ENCODE results near the gene GRK2. TPM values are rescaled to one million over a fixed set of nuclear protein-coding genes. Genes with fewer than 3 reads are reported as not detected.

GRK2 gene
- total RNA-seq, 1 donor from 2014 or later = 53.8 TPM

DNA sequence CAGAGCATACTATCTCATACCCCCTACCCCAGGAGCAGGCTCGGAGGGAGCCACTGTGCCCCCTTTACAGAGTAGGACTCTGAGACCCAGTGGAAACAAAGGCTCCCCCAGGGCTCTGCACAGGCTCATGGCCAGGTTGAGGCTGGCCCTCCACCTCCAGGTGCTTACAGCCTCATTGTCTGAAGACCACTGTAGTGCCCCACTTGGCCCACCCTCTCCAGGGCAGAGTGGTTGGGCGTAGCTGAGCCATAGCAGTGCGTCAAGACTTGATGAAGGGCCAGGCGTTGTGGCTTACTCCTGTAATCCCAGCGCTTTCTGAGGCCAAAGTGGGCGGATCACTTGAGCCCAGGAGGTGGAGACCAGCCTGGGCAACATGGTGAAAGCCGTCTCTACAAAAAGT lies 24.5 kb downstream of the GRK2 start:
- Histone ChIP-seq H3K27ac (replicated peaks) (peak overlapping the region; percentile 95), H3K36me3 (peaks cover 54% of the 10 kb centered on the region), H3K4me1 (peaks cover 50% of the 10 kb centered on the region), H3K27me3 (ENCODE audit: low read depth) (no peaks in the 10 kb centered on the region), H3K4me3 (peak overlapping the region; percentile 90), H3K9me3 (replicated peaks) (peaks cover 6% of the 10 kb centered on the region)
- peak; percentile 36 for DNase-seq
- intact Hi-C loops (cut with micrococcal nuclease) = no loop called here
- TF ChIP-seq, protein P1, sequence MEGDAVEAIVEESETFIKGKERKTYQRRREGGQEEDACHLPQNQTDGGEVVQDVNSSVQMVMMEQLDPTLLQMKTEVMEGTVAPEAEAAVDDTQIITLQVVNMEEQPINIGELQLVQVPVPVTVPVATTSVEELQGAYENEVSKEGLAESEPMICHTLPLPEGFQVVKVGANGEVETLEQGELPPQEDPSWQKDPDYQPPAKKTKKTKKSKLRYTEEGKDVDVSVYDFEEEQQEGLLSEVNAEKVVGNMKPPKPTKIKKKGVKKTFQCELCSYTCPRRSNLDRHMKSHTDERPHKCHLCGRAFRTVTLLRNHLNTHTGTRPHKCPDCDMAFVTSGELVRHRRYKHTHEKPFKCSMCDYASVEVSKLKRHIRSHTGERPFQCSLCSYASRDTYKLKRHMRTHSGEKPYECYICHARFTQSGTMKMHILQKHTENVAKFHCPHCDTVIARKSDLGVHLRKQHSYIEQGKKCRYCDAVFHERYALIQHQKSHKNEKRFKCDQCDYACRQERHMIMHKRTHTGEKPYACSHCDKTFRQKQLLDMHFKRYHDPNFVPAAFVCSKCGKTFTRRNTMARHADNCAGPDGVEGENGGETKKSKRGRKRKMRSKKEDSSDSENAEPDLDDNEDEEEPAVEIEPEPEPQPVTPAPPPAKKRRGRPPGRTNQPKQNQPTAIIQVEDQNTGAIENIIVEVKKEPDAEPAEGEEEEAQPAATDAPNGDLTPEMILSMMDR (IDR thresholded peaks at IDR 0.05; ENCODE audit: borderline replicate concordance) = no peak

DNA sequence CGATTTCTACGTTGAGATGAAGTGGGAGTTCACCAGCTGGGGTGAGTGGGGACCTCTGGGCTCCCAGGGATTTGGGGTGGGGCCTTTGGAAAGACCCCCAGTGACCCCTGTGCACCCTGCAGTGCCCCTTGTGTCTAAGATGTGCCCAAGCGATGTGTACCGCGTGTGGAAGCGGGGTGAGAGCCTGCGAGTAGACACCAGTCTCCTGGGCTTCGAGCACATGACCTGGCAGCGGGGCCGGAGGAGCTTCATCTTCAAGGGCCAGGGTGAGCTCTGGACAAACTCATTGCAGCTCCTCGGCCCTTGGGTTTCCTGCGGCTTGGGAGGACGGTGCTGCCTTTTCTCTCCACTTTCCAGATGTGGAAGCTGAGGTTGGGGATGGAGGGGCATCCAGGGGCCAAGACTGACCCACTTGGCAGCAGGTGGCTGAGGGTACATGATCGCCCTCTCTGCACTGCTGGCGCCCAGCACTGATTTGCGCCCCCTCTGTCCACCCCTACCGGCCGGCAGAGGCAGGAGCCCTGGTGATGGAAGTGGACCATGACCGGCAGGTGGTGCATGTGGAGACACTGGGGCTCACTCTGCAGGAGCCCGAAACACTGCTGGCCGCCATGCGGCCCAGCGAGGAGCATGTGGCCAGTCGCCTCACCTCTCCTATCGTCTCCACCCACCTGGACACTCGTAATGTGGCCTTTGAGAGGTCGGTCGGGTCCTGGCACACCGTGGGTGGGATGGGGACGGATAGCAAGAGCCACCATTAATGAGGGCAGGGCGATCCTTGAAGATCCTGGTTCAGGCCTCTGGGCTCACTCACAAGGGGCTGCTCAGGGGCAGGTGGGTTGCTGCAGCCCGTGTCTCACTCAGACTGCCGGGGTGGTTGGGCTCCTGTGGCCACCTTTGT lies 25.5 kb downstream of the GRK2 start:
- Histone ChIP-seq H3K9me3 (replicated peaks) (peaks cover 10% of the 10 kb centered on the region), H3K4me3 (no peak overlapping the region), H3K4me1 (peaks cover 43% of the 10 kb centered on the region), H3K27ac (replicated peaks) (no peak overlapping the region), H3K27me3 (ENCODE audit: low read depth) (no peaks in the 10 kb centered on the region), H3K36me3 (peaks cover 54% of the 10 kb centered on the region)
- peak; percentile 15 for DNase-seq
- intact Hi-C loops (cut with micrococcal nuclease) = no loop called here
- TF ChIP-seq, protein P1 (IDR thresholded peaks at IDR 0.05; ENCODE audit: borderline replicate concordance) = no peak

DNA sequence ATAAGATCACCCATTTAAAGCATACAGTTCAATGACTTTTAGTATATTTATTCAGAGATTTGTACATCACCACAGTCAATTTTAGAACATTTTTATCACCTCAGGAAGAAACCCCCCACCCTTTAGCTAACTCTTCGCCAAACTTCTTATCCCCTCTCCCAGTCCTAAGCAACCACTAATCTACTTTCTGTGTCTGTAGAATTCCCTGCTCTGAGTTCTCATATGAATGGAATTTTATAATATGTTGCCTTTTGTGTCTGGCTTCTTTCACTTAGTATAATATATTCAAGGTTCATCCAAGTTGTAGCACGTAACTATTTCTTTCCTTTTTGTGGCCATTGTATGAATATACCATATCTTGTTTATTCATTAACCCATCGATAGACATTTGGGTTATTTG lies 26.4 kb downstream of the GRK2 start:
- Histone ChIP-seq H3K27me3 (ENCODE audit: low read depth) (no peaks in the 10 kb centered on the region), H3K4me3 (no peak overlapping the region), H3K9me3 (replicated peaks) (peaks cover 10% of the 10 kb centered on the region), H3K36me3 (peaks cover 59% of the 10 kb centered on the region), H3K27ac (replicated peaks) (no peak overlapping the region), H3K4me1 (peaks cover 34% of the 10 kb centered on the region)
- no peak for DNase-seq
- intact Hi-C loops (cut with micrococcal nuclease) = no loop called here
- TF ChIP-seq, protein P1 (IDR thresholded peaks at IDR 0.05; ENCODE audit: borderline replicate concordance) = no peak

DNA sequence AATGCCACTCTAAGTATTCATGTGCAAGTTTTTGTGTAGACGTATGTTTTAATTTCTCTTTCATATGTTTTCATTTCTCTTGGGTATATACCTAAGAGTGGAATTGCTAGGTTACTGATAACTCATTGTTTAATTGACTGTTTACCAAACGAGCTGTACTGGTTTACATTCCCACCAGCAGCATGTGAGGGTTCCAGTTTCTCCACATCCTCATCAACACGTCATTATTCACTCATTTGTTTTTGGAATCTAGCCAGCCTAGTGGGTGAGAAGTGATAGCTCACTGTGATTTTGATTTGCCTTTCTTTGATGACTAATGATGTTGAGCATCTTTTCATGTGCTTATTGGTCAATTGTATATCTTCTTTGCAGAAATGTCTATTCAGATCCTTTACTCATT lies 26.8 kb downstream of the GRK2 start:
- Histone ChIP-seq H3K4me1 (peaks cover 29% of the 10 kb centered on the region), H3K4me3 (no peak overlapping the region), H3K27me3 (ENCODE audit: low read depth) (no peaks in the 10 kb centered on the region), H3K36me3 (peaks cover 59% of the 10 kb centered on the region), H3K9me3 (replicated peaks) (peaks cover 10% of the 10 kb centered on the region), H3K27ac (replicated peaks) (no peak overlapping the region)
- TF ChIP-seq, protein P1 (IDR thresholded peaks at IDR 0.05; ENCODE audit: borderline replicate concordance) = no peak
- DNase-seq = no peak
- intact Hi-C loops (cut with micrococcal nuclease) = no loop called here

DNA sequence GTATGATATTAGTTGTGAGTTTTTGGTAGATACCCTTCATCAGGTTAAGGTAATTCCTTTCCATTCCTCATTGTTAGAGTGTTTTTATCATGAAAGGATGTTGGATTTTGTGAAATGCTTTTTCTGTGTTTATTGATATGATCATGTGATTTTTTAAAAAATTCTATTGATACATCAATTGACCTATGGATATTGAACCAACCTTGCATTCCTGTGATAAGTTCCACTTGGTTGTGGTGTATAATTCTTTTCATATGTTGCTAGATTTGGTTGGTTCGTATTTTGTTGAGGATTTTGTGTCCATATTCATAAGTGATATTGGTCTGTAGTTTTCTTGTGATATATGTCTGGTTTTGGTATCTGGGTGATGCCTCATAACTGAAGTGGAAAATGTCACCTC lies 29.6 kb downstream of the GRK2 start:
- intact Hi-C loops (cut with micrococcal nuclease) = no loop called here
- no peaks in the 10 kb centered on the region for H3K27me3 ChIP-seq (ENCODE audit: low read depth)
- TF ChIP-seq, protein P1 (IDR thresholded peaks at IDR 0.05; ENCODE audit: borderline replicate concordance) = no peak
- H3K27ac ChIP-seq (replicated peaks) = no peak overlapping the region
- H3K4me1 ChIP-seq = peaks cover 5% of the 10 kb centered on the region
- H3K36me3 ChIP-seq = peaks cover 78% of the 10 kb centered on the region
- peaks cover 10% of the 10 kb centered on the region for H3K9me3 ChIP-seq (replicated peaks)
- no peak overlapping the region for H3K4me3 ChIP-seq
- no peak for DNase-seq
